Measurements from ENCODE around the gene ACBD4. TPM values are rescaled to one million over a fixed set of nuclear protein-coding genes. Genes with fewer than 3 reads are reported as not detected.

ACBD4 gene
- total RNA-seq, 4 donors from 2014 or later, result 5.1 to 23.4 (median 9.5) TPM

GRCh38 chr17:45175759-45176115 is 40.2 kb downstream of the ACBD4 start:
- TF ChIP-seq CTCF (IDR thresholded peaks at IDR 0.05; ENCODE audit: low read depth), result no peak

- no peak for TF ChIP-seq CTCF (IDR thresholded peaks at IDR 0.05; ENCODE audit: low read depth)
Observed at GRCh38 chr17:45177563-45177962, 42.1 kb downstream of the ACBD4 start.

- TF ChIP-seq CTCF (IDR thresholded peaks at IDR 0.05; ENCODE audit: low read depth), result no peak
Observed at GRCh38 chr17:45184144-45184543, 48.7 kb downstream of the ACBD4 start.

DNA sequence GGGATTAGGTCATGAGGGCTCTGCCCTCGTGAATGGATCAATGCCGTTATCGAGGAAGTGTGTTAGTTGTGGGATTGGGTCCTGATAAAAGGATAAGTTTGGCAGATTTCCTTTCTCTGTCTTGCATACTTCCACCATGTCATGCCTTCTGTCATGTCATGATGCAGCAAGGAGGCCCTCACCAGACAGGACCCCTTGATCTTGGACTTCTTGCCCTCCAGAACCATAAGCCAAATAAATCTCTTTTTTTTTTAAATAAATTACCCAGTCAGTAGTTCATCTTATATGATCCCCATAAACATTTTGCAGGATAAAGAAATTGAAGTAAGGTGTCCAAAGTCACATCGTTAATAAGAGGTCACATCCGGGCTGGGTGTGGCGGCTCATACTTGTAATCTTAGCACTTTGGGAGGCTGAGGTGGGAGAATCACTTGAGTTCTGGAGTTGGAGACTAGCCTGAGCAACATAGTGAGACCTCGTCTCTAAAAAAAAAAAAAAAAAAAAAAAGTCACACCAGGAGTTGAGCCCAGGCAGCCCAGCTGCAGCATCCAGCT is 51.4 kb downstream of the ACBD4 start:
- no peak for TF ChIP-seq CTCF (IDR thresholded peaks at IDR 0.05; ENCODE audit: low read depth)

DNA sequence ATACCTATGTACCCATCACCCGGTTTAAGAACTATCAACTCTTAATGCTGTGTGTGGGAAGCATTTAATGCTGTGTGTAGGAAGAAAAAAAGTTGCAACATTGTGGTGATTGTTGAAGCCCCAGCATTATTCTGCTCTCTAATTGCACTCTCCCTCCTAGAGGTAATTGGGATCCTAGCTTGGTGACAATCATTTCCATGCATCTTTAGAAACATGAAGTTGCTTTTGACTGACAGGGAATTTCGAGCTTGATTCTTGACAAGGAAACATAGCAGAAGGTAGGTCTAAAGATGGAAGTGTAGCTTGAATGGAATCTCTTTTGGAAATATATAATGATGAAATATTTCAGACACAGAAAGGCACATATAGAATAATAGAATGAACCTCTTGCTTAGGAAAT is 53.5 kb downstream of the ACBD4 start:
- no peak for TF ChIP-seq CTCF (IDR thresholded peaks at IDR 0.05; ENCODE audit: low read depth)

DNA sequence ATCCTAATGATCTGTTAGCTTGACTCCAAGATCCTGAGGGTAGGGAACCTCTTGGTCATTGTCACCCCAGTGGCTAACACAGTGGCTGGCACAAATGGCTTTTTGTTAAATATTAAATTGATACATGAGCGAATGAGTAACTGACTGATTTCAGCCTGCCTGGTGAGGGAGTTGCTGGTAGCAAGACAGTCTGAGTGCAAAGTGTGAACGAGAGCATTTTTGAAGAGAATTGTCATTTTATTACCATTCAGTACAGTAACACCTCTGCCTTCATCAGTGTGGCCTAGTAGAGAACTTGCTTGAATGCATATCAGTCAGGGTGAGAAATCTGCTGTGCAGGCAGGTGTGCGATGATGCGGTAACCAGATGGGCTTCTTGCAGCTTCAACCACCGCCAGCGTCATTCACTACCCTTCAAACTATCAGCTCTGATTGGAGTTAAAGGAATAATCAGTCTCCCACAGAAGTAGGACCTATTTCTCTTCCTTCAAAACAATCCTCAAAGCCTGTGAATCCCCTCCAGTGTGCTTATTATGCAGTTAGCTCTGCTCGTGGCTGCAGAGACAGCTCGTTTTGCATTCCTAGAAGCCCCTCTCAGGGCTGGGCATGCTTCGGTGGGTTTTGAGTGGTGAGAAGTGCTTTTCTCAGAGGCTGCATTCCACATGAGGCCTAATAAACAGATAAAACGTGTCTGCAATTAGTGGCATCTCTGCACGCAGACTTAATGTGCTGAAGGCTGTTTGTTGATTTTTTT is 55.2 kb downstream of the ACBD4 start:
- TF ChIP-seq CTCF (IDR thresholded peaks at IDR 0.05; ENCODE audit: low read depth), result no peak

Small RNAs within 50 kb of the gene (small RNA-seq; reads per million reads assigned to genes)
- not detected for gene MIR6784

Other genes with a start within 250 kb of the ACBD4 start
- gene EFTUD2, start 236.2 kb upstream of the ACBD4 start, total RNA-seq, result 10 to 100 TPM; 52.0 to 74.0 (median 66.8) TPM
- gene GFAP, start 220.2 kb upstream of the ACBD4 start, total RNA-seq, result 10 to 100 TPM in 1 of 4 donors, 1 to 10 TPM in 3; 2.4 to 15.3 (median 5.2) TPM
- 1 to 10 TPM in 1 of 4 donors, under 1 TPM in 1, not detected in 2; 0.66 to 1.4 TPM for gene KIF18B, start 187.9 kb upstream of the ACBD4 start, total RNA-seq
- gene C1QL1, start 167.4 kb upstream of the ACBD4 start, total RNA-seq, result not detected
- 10 to 100 TPM; 19.7 to 44.5 (median 29.8) TPM for gene DCAKD, start 84.1 kb upstream of the ACBD4 start, total RNA-seq
- 10 to 100 TPM; 64.7 to 99.8 (median 80.6) TPM for gene NMT1, start 74.4 kb upstream of the ACBD4 start, total RNA-seq
- 10 to 100 TPM in 3 of 4 donors, 1 to 10 TPM in 1; 5.9 to 48.0 (median 31.6) TPM for gene PLCD3, start 3.2 kb upstream of the ACBD4 start, total RNA-seq
- gene HEXIM1, start 12.8 kb downstream of the ACBD4 start, total RNA-seq, result 10 to 100 TPM; 14.5 to 20.5 (median 16.1) TPM
- gene HEXIM2, start 26.2 kb downstream of the ACBD4 start, total RNA-seq, result 10 to 100 TPM in 2 of 4 donors, 1 to 10 TPM in 2; 3.4 to 10.4 (median 8.8) TPM
- gene FMNL1, start 86.2 kb downstream of the ACBD4 start, total RNA-seq, result 10 to 100 TPM; 14.3 to 39.9 (median 28.9) TPM
- not detected for gene SPATA32, start 126.4 kb downstream of the ACBD4 start, total RNA-seq
- 1 to 10 TPM; 4.7 to 6.8 (median 6.1) TPM for gene MAP3K14, start 181.3 kb downstream of the ACBD4 start, total RNA-seq

All from subcutaneous adipose tissue (tissue), 4 donors.